Esophagus squamous epithelium (tissue), 4 donors: Measurements from ENCODE around the gene ERVMER34-1.

Experiments
- POLR2A ChIP-seq, 4 donors: fragments of 450-650 bp; IDR thresholded peaks; one replicate each; pipeline ENCODE4 v1.6.1; 2017; ENCODE audit warnings: antibody characterized with exemption in 4 of 4, mild to moderate bottlenecking in 4 of 4, moderate library complexity in 3 of 4
- TF ChIP-seq, protein P1 (sequence below), 6 experiments: fragments of 450-650 bp in 4 of 6; fragments of 200-600 bp in 2 of 6; sonication (generic) in 2 of 6; IDR thresholded peaks; one replicate each; pipeline ENCODE4 v1.5.1; 2016 to 2019; ENCODE audit warnings: antibody characterized with exemption in 6 of 6, mild to moderate bottlenecking in 4 of 6, moderate library complexity in 4 of 6

DNA sequence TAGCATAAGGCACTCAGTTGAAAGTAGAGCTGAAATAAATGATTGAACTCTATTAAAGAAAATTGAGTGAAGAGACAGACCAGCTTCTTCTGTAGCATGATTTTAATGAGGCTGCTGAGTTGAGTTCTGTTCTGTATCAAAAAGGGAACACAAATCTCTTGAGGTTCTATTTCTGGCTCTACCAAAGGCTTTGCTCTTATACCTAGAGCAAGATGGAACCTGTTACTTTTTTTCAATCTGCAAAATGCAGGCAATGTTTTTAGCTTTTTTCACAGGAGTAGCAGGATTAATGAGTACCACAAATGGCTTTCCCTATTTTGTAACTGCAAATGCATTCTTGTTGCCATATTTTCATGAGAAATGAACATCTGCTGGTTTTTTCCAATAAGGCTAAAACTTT, 4.2 kb upstream of the ERVMER34-1 start:
- TF ChIP-seq, protein P1, sequence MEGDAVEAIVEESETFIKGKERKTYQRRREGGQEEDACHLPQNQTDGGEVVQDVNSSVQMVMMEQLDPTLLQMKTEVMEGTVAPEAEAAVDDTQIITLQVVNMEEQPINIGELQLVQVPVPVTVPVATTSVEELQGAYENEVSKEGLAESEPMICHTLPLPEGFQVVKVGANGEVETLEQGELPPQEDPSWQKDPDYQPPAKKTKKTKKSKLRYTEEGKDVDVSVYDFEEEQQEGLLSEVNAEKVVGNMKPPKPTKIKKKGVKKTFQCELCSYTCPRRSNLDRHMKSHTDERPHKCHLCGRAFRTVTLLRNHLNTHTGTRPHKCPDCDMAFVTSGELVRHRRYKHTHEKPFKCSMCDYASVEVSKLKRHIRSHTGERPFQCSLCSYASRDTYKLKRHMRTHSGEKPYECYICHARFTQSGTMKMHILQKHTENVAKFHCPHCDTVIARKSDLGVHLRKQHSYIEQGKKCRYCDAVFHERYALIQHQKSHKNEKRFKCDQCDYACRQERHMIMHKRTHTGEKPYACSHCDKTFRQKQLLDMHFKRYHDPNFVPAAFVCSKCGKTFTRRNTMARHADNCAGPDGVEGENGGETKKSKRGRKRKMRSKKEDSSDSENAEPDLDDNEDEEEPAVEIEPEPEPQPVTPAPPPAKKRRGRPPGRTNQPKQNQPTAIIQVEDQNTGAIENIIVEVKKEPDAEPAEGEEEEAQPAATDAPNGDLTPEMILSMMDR (IDR thresholded peaks at IDR 0.05) = no peak
- no peak for TF ChIP-seq POLR2A (IDR thresholded peaks at IDR 0.05)
